Embryonic facial prominence (tissue), 1 donor: ENCODE measurements around the gene YY1.

Experiments
- DNase-seq: peaks from one replicate; pipeline ENCODE4 v3.0.0-alpha.2; 2016; ENCODE audit errors: extremely low spot score

Gene YY1

GRCh38 chr14:100313464-100314230 is 74.7 kb downstream of the YY1 start:
- no peak for DNase-seq

DNA sequence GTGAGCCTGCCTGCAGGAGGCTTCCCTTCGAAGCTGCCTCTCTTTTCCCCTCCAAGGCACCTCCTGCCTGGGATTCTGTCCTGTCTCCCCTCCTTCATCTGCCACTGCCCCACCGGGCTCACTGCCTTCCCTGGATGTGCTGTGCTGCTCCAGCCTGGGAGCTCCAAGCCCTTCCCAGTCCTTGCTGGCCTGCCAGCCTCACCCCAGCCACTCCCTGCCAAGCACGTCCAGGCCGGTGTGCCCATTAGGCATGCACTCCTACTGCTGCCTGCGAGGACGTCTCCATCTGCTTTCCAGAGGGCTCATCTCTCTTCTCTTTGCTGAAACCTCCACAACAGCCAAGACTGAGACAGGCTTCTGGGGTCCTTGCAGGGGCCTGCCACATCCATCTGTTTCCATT is 75.8 kb downstream of the YY1 start:
- DNase-seq = no peak

- no peak for DNase-seq
These were observed 78.4 kb downstream of the YY1 start for GRCh38 chr14:100317389-100317788.

DNA sequence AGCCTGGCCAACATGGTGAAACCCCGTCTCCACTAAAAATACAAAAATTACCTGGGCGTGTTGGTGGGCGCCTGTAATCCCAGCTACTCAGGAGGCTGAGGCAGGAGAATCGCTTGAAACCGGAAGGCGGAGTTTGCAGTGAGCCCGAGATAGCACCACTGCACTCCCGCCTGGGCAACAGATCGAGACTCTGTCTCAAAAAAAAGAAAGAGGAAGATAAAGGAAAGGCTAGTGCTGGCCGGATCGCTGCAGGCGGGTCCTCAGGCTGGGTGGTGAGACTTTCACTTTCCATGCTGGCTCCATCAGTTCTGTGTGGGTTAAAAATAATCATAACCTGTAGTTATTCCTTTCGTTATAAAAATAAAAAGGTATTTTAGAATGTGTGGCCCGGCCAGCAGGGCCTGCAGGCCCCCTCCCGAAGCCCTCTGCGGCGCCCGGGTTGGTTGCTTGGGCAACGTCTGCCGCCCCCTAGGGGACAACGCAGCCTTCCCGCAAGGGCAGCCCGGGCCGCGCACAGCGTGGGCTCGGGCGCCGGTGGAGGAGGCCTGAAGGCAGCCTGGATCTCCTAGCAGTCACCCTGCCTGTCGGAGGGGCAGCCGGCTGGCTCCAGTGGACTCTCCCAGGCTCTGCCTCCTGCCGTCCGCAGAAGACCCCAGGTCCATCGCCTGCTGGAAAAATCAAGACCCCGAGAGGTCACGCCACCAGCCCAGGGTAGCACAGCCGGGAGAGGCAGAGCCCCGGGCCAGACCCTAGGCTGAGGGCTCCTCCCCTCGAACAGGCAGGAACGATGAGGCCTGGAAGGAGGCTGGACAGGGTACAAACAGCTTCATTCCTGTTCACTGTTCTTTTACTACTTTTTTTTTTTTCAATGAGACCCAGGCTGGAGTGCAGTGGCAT is 79.2 kb downstream of the YY1 start:
- no peak for DNase-seq

DNA sequence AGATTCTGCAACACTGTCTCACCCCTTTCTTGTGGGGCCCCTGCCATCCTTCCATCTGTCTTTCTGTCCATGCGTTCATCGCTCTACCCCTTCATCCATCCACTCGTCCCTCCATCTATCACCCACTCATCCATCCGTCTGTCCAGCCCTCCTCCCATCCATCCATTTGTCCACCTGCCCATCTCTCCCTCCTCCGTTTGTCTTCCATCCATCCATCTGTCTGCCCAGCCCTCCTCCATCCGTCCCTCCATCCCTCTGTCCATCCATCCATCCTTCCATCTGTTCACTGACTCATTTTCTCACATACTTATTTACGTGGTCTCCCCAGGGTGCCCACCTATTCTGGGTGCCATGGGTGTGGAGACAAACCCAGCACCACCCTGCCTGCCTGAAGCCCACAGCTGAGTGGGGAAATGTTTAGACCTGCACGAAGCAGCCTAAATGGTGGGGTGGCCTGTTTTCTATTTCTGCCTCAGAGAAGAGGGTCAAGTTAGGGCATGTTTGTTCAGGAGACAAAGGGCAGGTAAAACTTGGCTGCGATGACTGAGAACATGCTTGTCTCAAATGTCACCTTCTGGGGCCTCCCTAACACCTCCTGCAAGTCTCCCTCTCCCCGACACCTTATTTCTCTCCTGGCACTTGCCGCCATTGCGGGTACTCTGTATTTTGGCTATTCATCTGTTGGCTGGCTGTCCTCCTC is 81.4 kb downstream of the YY1 start:
- DNase-seq = no peak

DNA sequence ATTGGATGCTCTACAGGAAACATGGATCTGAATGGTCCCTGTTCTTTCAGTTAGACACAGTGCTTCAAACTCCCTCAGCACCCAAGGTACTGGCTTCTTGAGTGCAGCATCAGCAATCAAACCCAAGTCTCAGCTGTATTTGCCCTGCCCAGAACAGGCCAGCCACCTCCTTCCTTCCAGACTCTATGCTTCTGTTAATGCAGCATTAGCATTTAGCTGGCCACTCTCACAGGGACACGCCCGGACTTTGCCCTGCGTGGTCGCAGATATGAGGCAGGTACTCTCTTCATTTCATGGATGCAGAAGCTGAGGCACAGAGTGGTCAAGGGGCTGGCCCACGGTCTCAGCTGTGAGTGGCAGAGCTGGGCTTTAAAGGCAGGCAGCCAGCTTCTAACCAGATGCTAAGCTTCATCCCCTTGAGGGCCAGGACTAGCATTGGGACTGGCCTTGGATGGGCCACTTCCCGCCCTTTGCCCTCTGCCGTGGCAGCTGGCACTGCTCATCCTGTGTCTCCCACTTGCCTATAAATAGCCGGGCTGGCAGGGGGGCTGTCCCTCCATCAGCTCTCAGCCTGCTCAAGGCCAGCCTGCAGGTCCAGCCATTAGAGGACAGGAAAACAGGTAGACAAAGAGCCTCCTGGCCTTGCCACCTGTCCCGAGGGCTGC is 82.7 kb downstream of the YY1 start:
- no peak for DNase-seq

DNA sequence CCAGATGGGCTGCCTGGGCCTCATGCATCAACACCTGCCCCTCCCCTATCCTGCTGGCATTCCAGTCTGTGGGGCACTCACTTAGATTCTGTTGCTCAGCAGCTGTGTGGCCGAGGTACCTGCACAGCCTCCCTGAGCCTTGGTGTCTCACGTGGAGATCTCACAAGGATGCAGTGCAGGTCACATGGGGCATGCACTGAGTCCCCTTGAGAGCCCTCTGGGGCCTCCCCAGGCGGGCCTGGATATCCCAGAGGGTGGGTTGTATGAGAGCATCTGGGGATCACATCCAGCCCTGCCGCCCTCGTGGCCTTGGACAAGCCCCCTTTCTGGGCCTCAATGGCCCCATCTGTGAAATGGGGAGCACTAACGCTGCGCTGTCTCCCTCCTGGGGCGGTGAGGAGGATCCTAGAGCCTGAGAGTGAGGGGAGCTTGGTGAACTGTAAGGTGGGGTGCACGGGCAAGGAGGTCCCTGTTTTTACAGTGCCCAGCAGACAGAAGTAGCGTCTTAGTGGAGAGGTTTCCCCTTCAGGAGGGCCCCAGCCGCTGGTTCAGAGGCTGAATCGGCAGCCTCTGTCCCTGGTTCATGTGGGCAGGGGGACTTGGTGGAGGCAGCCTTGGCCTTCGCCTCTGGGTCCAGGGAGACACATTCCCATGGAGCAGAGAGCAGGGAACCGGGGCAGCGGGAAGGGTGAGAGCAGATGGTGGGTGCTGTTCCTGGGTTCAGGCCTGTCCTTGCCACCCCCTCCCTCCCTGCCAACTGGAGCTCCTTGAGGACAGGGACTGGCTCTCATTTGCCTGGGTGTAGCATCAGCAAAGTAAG is 83.4 kb downstream of the YY1 start:
- no peak for DNase-seq

- DNase-seq = no peak
These were observed 84.4 kb downstream of the YY1 start, which contains the start of gene SLC25A47 for GRCh38 chr14:100323121-100323941. TSS of gene SLC25A47 (plus strand) at chr14:100323339. CDS start at chr14:100323415, 76 bp downstream.

GRCh38 chr14:100323942-100324307 is 85.0 kb downstream of the YY1 start:
- no peak for DNase-seq

DNA sequence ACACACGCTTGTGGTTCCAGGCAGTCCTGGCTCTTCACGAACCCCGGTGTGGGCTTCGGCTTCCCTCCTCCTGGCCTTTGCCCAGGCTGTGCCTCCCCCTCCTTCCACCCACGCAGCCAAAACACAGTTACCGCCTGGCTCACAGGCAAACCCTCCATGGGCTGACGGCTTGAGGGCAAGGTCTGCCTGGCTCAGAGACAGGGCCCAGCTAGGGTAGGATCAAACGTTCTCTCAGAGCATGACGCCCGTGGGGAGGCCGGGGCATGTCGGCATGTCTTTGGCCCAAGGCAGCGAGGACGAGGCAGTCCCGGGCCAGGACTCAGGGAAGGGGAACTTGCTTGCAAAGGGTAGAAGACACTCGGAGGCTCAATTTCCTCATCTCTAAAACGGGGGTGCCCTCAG is 86.3 kb downstream of the YY1 start:
- no peak for DNase-seq

GRCh38 chr14:100325958-100326357 is 87.0 kb downstream of the YY1 start:
- DNase-seq = no peak

- DNase-seq = no peak
These were observed 88.2 kb downstream of the YY1 start for GRCh38 chr14:100327128-100327527.

DNA sequence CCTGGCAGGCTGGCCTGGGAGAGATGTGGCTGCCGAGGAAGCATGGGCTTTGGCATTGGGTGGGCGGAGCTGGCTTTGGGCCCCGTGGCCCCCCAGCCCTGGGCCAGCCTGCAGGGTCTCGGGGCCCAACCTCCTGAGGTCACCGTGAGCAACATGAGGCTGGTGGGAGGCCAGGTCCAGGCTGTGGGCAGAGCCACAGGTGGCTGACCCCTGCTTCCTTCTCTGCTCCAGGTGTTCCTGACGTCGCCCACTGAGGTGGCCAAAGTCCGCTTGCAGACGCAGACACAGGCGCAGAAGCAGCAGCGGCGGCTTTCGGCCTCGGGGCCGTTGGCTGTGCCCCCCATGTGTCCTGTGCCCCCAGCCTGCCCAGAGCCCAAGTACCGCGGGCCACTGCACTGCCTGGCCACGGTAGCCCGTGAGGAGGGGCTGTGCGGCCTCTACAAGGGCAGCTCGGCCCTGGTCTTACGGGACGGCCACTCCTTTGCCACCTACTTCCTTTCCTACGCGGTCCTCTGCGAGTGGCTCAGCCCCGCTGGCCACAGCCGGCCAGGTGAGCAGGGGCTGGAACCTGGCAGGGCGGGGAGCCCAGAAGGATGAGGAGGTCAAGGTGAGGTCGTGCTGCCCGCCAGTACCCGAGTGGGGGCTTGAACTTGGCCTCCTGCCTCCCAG is 89.7 kb downstream of the YY1 start:
- DNase-seq = no peak

- no peak for DNase-seq
These were observed 90.5 kb downstream of the YY1 start for GRCh38 chr14:100329233-100330006.

DNA sequence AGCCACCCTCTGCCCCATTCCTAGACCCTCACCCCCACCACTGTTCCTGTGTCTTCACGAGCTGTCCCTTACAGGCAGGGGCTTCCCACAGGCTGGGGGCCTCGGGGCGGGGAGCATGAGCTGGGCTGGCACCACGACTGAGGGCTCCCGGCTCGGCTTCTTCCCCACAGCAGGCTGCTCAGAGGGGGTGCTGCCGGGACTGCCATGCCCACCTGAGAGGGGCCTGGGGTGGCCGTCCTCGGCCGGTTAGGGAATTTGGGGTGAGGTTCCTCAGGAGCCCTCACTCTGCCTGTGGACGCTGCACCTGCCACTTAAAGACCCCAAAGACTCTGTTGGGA is 91.0 kb downstream of the YY1 start:
- no peak for DNase-seq

GRCh38 chr14:100330388-100330931 is 91.5 kb downstream of the YY1 start:
- no peak for DNase-seq

DNA sequence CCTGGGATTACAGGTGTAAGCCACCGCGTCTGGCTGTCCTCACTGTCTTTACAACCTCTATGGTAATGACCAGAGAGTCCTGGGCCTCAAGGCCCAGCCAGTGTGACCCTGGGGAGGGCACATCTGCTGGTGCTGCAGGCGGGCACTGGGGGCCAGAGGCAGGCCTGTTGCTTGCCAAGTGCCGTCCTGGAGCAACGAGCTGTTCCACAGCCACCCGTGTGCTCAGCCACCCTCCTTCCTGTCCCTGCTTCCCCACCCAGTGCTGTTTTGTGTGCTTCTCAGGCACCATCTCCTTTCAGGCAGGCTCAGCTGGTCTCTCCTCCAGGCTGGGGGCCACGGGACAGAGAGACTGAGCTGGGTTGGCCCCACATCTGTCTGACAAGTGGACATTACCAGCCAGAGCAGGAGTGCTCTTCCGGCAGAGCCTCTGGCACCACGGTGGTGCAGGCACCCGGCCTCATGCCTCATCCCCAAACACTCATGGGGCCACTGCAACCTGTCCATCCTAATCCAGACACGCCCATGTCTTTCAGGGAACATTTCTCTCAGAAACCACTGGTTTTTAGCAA is 93.2 kb downstream of the YY1 start:
- no peak for DNase-seq
